ENCODE data around the gene JAZF1. TPM values are rescaled to one million over a fixed set of nuclear protein-coding genes. Genes with fewer than 3 reads are reported as not detected.

Gene JAZF1
- total and polyA plus RNA-seq, 2 of the 8 experiments (the other 6 are each of a cell fraction or from before 2014, with no cell fraction given), result 2.6 to 21.8 TPM

GRCh38 chr7:28052933-28053332 is 127.7 kb downstream of the JAZF1 start:
- Histone ChIP-seq H4K91ac (replicated peaks; ENCODE audit: insufficient read length, low read length) (no peak overlapping the region), H3K18ac (ENCODE audit: extremely low read depth, low read length) (no peak overlapping the region), H4K5ac (ENCODE audit: insufficient read length, low read depth, low read length) (no peak overlapping the region), H2AK5ac (ENCODE audit: low read depth, low read length) (no peak overlapping the region), H4K20me1 (replicated peaks in 1 of 2; ENCODE audit: control insufficient read depth in 1 of 2, insufficient read depth in 2 of 2, low read length in 2 of 2) (peaks cover 0 to 2% of the 10 kb centered on the region in 2 experiments), H3K4ac (replicated peaks; ENCODE audit: insufficient read length, low read depth, low read length) (no peak overlapping the region), H3K79me1 (ENCODE audit: low read depth, low read length) (no peaks in the 10 kb centered on the region), H2BK15ac (ENCODE audit: low read length) (no peak overlapping the region), H3K9me3 (ENCODE audit: insufficient read depth in 2 of 2, low read depth in 1 of 2, low read length in 1 of 2) (no peaks in the 10 kb centered on the region), H3K4me1 (replicated peaks in 1 of 4; ENCODE audit: control insufficient read depth in 3 of 4, insufficient read depth in 4 of 4, low read length in 3 of 4) (peaks cover 0 to 3% (median 0%) of the 10 kb centered on the region in 4 experiments; a peak in 1 of 7 replicates), H2BK12ac (ENCODE audit: low read depth, low read length) (no peak overlapping the region), H3K27me3 (replicated peaks in 1 of 4; ENCODE audit: control insufficient read depth in 3 of 4, extremely low read depth in 1 of 4, insufficient read depth in 3 of 4, low read length in 3 of 4) (no peaks in the 10 kb centered on the region), H3K56ac (replicated peaks; ENCODE audit: insufficient read length, low read depth, low read length) (no peak overlapping the region), H2BK20ac (ENCODE audit: low read length) (no peak overlapping the region), H3K23me2 (ENCODE audit: low read depth, low read length) (no peaks in the 10 kb centered on the region; the same call in 1 of the 2 replicates), H3K14ac (ENCODE audit: insufficient read length) (no peak overlapping the region), H2BK120ac (replicated peaks; ENCODE audit: low read depth, low read length) (no peak overlapping the region), H3K27ac (ENCODE audit: low read depth, low read length) (no peak overlapping the region), H3K4me3 (ENCODE audit: extremely low read depth in 1 of 4, insufficient read depth in 2 of 4, low read depth in 3 of 4, low read length in 4 of 4) (no peak overlapping the region), H4K8ac (ENCODE audit: extremely low read depth, insufficient read depth, low read length) (no peak overlapping the region), H3K4me2 (ENCODE audit: insufficient read depth in 1 of 2, low read depth in 2 of 2, low read length in 2 of 2) (no peak overlapping the region), H3K36me3 (ENCODE audit: control insufficient read depth in 2 of 4, insufficient read depth in 4 of 4, low read length in 3 of 4) (no peaks in the 10 kb centered on the region), H2AFZ (ENCODE audit: low read length) (no peak overlapping the region), H3K9ac (replicated peaks in 1 of 4; ENCODE audit: extremely low read depth in 1 of 4, low read depth in 3 of 4, low read length in 3 of 4) (no peak overlapping the region), H2BK5ac (ENCODE audit: low read depth, low read length) (no peak overlapping the region), H3K79me2 (ENCODE audit: control insufficient read depth in 1 of 2, insufficient read depth in 2 of 2, low read length in 2 of 2) (no peaks in the 10 kb centered on the region), H3K23ac (ENCODE audit: insufficient read length) (no peak overlapping the region)
- ChIA-PET POLR2A (ENCODE audit: partially characterized antibody) (no interaction called here), CTCF (ENCODE audit: partially characterized antibody) (interaction anchor here (0.6 to 1.2 kb wide), 3 partner anchors 45 to 519 kb away, joined by 3 to 5 read pairs (median 4); no protein-coding TSS in a partner anchor)
- 94% methylated on average over 3 of the region's 3 CpGs; no CpG with 5 or more reads in 1 of the 2 experiments for WGBS, 2 experiments (ENCODE audit: extremely low coverage in 1 of 2, insufficient coverage in 1 of 2, insufficient read length in 1 of 2, insufficient replicate concordance in 2 of 2, low coverage in 1 of 2, low lambda C conversion rate in 2 of 2, missing lambda C conversion rate in 1 of 2)
- DNase-seq (ENCODE audit: low read depth in 1 of 2, low spot score in 2 of 2), result no peak
- FAIRE-seq, result peak; percentile 7
- TF ChIP-seq, protein P1, sequence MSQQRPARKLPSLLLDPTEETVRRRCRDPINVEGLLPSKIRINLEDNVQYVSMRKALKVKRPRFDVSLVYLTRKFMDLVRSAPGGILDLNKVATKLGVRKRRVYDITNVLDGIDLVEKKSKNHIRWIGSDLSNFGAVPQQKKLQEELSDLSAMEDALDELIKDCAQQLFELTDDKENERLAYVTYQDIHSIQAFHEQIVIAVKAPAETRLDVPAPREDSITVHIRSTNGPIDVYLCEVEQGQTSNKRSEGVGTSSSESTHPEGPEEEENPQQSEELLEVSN (IDR thresholded peaks at IDR 0.05), result no peak
- no peak for TF ChIP-seq KDM5A (IDR thresholded peaks at IDR 0.05; ENCODE audit: low read length)
- no peak for TF ChIP-seq ZNF274 (IDR thresholded peaks at IDR 0.05; ENCODE audit: borderline replicate concordance, extremely low read depth, low read length)

Data from H1 (cell line).